ENCODE data around the gene RYR2.

RYR2 gene

DNA sequence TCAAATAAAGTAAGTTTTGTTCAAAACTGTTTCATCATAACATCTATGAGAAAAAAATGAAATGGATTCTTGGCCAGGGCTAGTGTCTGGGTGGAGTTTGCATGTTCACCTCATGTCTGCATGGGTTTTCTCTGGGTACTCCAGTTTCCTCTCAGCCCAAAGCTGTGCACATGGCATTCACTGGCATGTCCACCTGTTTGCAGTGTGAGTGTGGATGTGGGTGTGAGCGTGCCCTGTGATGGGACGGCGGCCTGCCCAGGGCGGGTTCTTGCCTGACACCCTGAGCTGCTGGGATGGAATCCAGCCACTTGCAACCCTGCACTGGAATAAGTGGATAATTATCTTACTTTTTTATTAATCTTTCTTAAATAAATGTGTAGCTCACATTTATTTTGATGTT is 185.5 kb downstream of the RYR2 start:
- TF ChIP-seq ZNF384 (IDR thresholded peaks at IDR 0.05) (no peak), FOXA1 (IDR thresholded peaks at IDR 0.05) (no peak), L3MBTL2 (conservative IDR thresholded peaks at IDR 0.05) (no peak), BHLHE40 (IDR thresholded peaks at IDR 0.05; ENCODE audit: borderline replicate concordance) (no peak)
- POLR2A ChIA-PET: no interaction called here
- no peak for DNase-seq (ENCODE audit: extremely low spot score)
- CTCF ChIA-PET: no interaction called here

DNA sequence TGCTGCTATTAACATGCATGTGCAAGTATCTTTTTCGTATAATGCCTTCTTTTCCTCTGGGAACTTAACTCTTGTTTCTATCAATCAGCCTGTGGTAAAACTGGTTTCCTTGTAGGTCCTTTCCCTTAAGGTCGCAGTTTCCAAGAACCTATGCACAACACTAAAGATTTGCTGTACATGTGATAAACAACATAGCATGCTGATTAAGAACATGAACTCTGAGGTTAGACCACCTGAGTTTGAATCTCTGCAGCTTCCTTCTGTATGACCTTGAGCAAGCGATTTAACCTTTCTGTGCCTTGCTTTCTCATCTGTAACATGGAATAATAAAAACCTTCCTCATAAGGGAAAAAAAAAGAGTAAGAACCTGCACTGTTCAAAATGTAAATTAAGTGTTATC is 186.4 kb downstream of the RYR2 start:
- DNase-seq (ENCODE audit: extremely low spot score): no peak
- TF ChIP-seq SP1 (IDR thresholded peaks at IDR 0.05): no peak
- TF ChIP-seq LEF1 (IDR thresholded peaks at IDR 0.05; ENCODE audit: borderline replicate concordance): no peak
- TF ChIP-seq ARNT (IDR thresholded peaks at IDR 0.05): no peak
- ChIA-PET CTCF (no interaction called here), POLR2A (no interaction called here)

DNA sequence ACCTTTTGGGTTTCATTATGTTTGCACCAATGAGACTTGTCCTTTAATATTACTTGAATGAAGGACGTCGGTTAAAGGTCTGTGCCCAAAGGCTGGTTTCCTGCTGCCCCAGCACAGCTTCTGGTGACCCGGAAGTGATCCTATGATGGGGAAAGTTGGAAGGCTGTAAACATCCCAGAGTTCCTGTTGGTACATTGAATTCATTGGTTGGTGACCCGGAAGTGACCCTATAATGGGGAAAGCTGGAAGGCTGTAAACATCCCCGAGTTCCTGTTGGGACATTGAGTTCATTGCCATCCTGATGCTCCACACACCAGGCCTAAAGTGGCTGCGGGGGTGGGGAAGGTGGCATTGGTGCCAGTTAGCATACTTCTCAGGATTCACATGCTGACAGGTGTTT is 187.3 kb downstream of the RYR2 start:
- no peak for DNase-seq (ENCODE audit: extremely low spot score)
- TF ChIP-seq ZNF384 (IDR thresholded peaks at IDR 0.05) (no peak), FOXM1 (IDR thresholded peaks at IDR 0.05; ENCODE audit: borderline replicate concordance) (no peak), HDGF (IDR thresholded peaks at IDR 0.05; ENCODE audit: borderline replicate concordance) (no peak), FOXA1 (IDR thresholded peaks at IDR 0.05) (no peak), TARDBP (IDR thresholded peaks at IDR 0.05) (no peak), FOXK2 (IDR thresholded peaks at IDR 0.05) (no peak), ARNT (IDR thresholded peaks at IDR 0.05) (no peak), BHLHE40 (IDR thresholded peaks at IDR 0.05; ENCODE audit: borderline replicate concordance) (no peak), NFRKB (IDR thresholded peaks at IDR 0.05) (no peak), ELF4 (IDR thresholded peaks at IDR 0.05) (no peak), SUZ12 (IDR thresholded peaks at IDR 0.05) (no peak), SP1 (IDR thresholded peaks at IDR 0.05) (no peak), LEF1 (IDR thresholded peaks at IDR 0.05; ENCODE audit: borderline replicate concordance) (no peak), CTBP1 (IDR thresholded peaks at IDR 0.05; ENCODE audit: borderline replicate concordance) (no peak), L3MBTL2 (conservative IDR thresholded peaks at IDR 0.05) (no peak)
- TF ChIP-seq, protein P1, sequence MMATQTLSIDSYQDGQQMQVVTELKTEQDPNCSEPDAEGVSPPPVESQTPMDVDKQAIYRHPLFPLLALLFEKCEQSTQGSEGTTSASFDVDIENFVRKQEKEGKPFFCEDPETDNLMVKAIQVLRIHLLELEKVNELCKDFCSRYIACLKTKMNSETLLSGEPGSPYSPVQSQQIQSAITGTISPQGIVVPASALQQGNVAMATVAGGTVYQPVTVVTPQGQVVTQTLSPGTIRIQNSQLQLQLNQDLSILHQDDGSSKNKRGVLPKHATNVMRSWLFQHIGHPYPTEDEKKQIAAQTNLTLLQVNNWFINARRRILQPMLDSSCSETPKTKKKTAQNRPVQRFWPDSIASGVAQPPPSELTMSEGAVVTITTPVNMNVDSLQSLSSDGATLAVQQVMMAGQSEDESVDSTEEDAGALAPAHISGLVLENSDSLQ (IDR thresholded peaks at IDR 0.05): no peak
- POLR2A ChIA-PET: no interaction called here
- CTCF ChIA-PET: no interaction called here

DNA sequence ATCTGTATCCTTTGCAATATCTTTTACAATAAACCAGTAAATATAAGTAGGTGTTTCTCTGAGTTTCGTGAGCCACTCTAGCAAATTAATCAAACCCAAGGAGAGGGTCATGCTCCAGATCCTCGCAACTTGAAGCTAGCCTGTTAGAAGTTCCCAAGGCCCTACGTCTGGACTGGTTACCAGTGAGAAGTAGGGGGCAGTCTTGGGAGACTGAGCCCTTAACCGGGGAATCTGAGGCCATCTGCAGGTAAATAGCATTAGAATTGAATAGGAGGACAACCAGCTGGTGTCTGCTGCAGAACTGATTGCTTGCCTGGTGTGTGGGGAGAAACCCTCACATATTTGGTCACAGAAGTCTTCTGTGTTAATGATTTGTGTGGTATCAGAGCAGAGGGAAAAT is 190.5 kb downstream of the RYR2 start:
- DNase-seq (ENCODE audit: extremely low spot score): no peak
- ChIA-PET POLR2A (no interaction called here), CTCF (interaction anchor here (0.7 kb wide), 1 partner anchor 1385 kb away, joined by 4 read pairs; no protein-coding TSS in a partner anchor)
- no peak for TF ChIP-seq LEF1 (IDR thresholded peaks at IDR 0.05; ENCODE audit: borderline replicate concordance)
- no peak for TF ChIP-seq ELF4 (IDR thresholded peaks at IDR 0.05)
- TF ChIP-seq ZNF384 (IDR thresholded peaks at IDR 0.05): no peak
- TF ChIP-seq TARDBP (IDR thresholded peaks at IDR 0.05): no peak
- TF ChIP-seq L3MBTL2 (conservative IDR thresholded peaks at IDR 0.05): no peak
- no peak for TF ChIP-seq ARNT (IDR thresholded peaks at IDR 0.05)
- no peak for TF ChIP-seq SP1 (IDR thresholded peaks at IDR 0.05)

DNA sequence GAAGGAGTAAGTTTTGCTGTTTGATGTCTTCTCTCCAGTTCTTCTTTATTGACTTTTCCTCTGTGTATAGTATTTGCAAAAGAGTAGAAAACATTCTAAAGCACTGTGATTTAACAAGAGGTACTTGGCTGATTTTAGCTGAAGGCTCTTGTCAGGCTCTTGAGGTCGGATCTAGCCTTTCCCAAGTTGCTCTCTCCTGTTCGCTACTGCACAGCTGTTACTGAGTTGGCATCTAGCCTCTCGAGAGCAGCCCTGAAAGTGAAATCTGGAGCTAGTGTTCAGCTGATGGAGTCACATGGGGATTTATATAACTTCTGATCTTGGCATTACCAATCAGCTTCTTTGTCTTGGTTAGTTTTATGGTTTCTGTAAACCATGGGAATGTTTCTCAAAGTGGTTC is 193.1 kb downstream of the RYR2 start:
- ChIA-PET CTCF (no interaction called here), POLR2A (no interaction called here)
- DNase-seq (ENCODE audit: extremely low spot score): no peak
- TF ChIP-seq FOXA1 (IDR thresholded peaks at IDR 0.05): no peak
- no peak for TF ChIP-seq CTBP1 (IDR thresholded peaks at IDR 0.05; ENCODE audit: borderline replicate concordance)
- no peak for TF ChIP-seq LEF1 (IDR thresholded peaks at IDR 0.05; ENCODE audit: borderline replicate concordance)
- TF ChIP-seq NFRKB (IDR thresholded peaks at IDR 0.05): no peak
- no peak for TF ChIP-seq ZNF384 (IDR thresholded peaks at IDR 0.05)
- TF ChIP-seq TARDBP (IDR thresholded peaks at IDR 0.05): no peak
- no peak for TF ChIP-seq HDGF (IDR thresholded peaks at IDR 0.05; ENCODE audit: borderline replicate concordance)
- no peak for TF ChIP-seq SUZ12 (IDR thresholded peaks at IDR 0.05)
- TF ChIP-seq, protein P1 (IDR thresholded peaks at IDR 0.05): no peak

DNA sequence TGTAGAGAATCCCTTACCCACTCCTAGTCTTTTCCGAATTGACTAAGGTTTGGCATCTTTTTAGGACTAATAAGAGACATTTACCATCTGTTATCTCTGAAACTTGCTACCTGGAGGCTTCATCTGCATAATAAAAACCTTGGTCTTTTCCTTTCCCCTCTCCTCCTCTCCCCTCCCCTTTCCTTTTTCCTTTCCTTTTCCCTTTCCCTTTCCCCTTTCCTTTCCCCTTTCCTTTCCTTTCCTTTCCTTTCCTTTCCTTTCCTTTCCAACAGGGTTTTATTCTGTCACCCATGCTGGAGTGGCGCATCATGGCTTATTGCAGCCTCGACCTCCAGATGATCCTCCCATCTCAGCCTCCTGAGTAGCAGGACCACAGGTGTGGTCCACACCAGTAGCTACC is 195.7 kb downstream of the RYR2 start:
- DNase-seq (ENCODE audit: extremely low spot score): no peak
- TF ChIP-seq SP1 (IDR thresholded peaks at IDR 0.05) (no peak), FOXM1 (IDR thresholded peaks at IDR 0.05; ENCODE audit: borderline replicate concordance) (no peak)
- ChIA-PET CTCF (no interaction called here), POLR2A (no interaction called here)

DNA sequence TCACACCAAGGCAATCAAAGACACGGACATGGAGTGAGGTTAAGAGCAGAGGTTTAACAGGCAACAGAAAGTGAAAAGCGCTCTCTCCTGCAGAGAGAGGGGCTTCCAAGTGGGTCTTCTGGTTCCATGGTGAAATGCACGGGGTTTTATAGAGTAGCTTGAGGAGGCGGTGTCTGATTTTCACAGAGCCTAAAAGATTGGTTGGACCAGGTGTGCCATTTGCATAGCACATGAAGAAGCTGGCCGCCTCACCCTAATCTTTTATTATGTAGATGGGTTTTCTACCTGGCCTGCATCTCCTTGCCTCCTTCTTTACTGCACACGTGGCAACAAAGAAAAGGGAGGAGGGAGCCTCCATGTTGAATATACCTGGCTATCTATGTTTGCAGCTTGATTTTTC is 197.3 kb downstream of the RYR2 start:
- ChIA-PET CTCF (no interaction called here), POLR2A (no interaction called here)
- TF ChIP-seq NFRKB (IDR thresholded peaks at IDR 0.05) (no peak), ZNF384 (IDR thresholded peaks at IDR 0.05) (no peak), HDGF (IDR thresholded peaks at IDR 0.05; ENCODE audit: borderline replicate concordance) (no peak), SP1 (IDR thresholded peaks at IDR 0.05) (no peak), FOXM1 (IDR thresholded peaks at IDR 0.05; ENCODE audit: borderline replicate concordance) (no peak), ARNT (IDR thresholded peaks at IDR 0.05) (no peak)
- TF ChIP-seq, protein P1 (IDR thresholded peaks at IDR 0.05): no peak
- no peak for DNase-seq (ENCODE audit: extremely low spot score)

DNA sequence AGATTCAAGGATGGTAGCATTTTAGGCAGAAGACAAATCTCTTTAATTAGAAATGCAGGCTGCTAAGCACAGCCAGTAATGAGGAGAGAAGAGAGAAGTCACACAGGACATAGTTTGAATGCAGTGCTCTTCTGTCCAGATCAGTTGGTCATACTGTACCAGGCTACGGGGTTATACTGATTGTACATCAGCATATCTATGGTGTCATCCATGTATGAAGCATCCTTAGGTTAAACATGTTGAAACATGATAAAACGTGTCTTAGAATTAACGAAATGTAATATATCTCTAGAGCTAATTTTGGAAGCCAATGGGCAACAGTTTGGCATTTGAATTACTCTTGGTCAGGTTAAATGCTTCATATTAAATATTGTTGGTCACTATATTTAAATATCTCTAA is 199.1 kb downstream of the RYR2 start:
- POLR2A ChIA-PET: no interaction called here
- DNase-seq (ENCODE audit: extremely low spot score): no peak
- TF ChIP-seq ARNT (IDR thresholded peaks at IDR 0.05) (no peak), ZNF384 (IDR thresholded peaks at IDR 0.05) (no peak), TARDBP (IDR thresholded peaks at IDR 0.05) (no peak)
- CTCF ChIA-PET: interaction anchor here (0.6 kb wide), 1 partner anchor 123 kb away, joined by 4 read pairs; no protein-coding TSS in a partner anchor

Measured in HEK293T (cell line).